Fibroblast of pulmonary artery (primary cell): ENCODE results near the gene TLK1.
A peak's percentile ranks its signal among the peaks of the same experiment; 100 is the strongest.

Experiments
- DNase-seq: peaks from one replicate; pipeline ENCODE4 v3.0.0-alpha.2; 2010; ENCODE audit warnings: low read depth
- H3K4me3 ChIP-seq: replicated peaks from 2 replicates; pipeline ENCODE4 v1.5.1; 2011; ENCODE audit warnings: low read depth, mild to moderate bottlenecking, control low read depth, low read length, moderate library complexity
- TF ChIP-seq, protein P1 (sequence below): IDR thresholded peaks from 2 replicates; pipeline ENCODE4 v1.5.1; 2011; ENCODE audit warnings: mild to moderate bottlenecking, control low read depth, low read length, inconsistent platforms; ENCODE audit errors: missing control alignments

TLK1 gene

DNA sequence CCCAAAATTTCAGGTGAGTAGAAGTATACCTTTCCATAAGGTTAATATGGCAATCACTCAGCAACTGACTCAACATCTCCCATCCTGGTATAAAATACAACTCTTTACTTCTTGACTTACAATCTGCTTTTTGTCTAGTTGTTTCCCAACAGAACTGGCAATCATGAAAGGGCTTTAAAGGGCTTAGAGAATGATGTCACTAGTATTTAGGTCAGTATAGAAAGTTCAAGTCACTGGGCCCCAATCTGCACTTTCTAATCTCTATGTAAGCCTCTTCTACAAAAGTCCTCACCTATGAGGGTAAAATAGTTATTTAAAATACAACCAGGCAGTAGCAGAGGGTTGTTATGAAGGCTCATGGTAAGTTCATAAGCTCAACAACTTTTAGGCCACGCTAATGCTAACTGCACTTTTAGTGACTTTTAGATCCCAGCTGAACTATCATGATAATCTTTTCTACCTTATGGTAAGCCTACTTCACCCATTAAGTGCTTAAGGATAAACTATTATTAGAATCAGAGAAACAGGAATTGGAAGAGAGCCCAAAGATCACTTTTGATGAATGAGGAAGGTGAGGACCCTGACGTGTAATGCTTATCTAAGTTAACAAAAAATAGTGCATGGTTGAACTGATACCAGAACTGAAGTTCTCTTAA lies 152.0 kb downstream of the TLK1 start:
- TF ChIP-seq, protein P1, sequence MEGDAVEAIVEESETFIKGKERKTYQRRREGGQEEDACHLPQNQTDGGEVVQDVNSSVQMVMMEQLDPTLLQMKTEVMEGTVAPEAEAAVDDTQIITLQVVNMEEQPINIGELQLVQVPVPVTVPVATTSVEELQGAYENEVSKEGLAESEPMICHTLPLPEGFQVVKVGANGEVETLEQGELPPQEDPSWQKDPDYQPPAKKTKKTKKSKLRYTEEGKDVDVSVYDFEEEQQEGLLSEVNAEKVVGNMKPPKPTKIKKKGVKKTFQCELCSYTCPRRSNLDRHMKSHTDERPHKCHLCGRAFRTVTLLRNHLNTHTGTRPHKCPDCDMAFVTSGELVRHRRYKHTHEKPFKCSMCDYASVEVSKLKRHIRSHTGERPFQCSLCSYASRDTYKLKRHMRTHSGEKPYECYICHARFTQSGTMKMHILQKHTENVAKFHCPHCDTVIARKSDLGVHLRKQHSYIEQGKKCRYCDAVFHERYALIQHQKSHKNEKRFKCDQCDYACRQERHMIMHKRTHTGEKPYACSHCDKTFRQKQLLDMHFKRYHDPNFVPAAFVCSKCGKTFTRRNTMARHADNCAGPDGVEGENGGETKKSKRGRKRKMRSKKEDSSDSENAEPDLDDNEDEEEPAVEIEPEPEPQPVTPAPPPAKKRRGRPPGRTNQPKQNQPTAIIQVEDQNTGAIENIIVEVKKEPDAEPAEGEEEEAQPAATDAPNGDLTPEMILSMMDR = no peak
- H3K4me3 ChIP-seq = no peak overlapping the region
- no peak for DNase-seq

DNA sequence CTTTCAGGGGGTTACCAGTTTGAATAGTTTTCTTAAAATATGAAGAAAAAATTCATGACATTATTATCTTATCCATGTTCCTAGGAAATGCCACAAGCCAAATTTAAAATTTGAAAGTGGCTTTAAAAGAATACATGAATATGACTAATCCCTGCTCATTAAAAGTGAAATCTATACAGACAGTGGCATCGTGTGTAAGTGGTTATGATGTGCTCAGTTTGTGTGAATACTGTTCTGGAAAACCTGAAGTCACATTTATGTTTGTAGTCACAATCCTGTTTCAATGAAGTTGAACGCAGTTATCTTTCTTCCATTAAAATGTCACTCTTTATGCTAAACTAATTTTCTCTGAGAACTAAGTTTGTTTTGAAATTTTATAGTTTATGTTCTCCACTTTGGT lies 155.9 kb downstream of the TLK1 start:
- no peak overlapping the region for H3K4me3 ChIP-seq
- TF ChIP-seq, protein P1 = no peak
- DNase-seq = no peak

DNA sequence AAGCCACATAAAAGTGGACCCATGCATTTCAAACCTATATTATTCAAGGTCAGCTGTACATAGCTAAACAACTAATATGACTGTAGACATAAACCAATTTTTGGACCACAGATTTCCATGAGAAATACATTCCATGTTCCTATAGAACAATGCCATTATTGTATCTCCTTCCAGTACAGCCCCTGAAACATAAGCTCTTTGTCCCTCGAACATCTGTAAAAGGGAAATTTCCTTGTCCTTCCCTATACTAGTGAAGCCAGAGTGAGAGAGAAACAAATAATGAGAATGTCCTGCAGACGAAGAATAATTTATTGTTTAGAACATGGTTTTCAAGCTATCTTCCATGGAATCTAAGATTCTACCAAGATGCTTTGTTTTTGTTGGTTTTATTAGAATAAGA lies 156.3 kb downstream of the TLK1 start:
- H3K4me3 ChIP-seq = no peak overlapping the region
- TF ChIP-seq, protein P1 = no peak
- DNase-seq = no peak

DNA sequence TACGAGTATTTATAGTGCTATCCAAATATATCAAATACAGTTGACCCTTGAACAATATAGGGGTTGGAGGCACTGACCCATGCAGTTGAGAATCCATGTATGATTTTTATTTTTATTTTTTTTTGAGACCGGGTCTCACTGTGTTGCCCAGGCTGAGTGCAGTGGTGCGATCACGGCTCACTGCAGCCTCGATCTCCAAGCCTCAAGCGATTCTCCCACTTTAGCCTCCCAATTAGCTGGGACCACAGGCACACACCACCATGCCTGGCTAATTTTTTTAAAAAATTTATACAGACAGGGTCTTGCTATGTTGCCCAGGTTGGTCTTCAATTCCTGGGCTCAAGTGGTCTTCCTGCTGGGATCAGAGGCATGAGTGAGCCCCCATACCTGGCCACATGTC lies 161.0 kb downstream of the TLK1 start:
- no peak for DNase-seq
- TF ChIP-seq, protein P1 = no peak
- no peak overlapping the region for H3K4me3 ChIP-seq

DNA sequence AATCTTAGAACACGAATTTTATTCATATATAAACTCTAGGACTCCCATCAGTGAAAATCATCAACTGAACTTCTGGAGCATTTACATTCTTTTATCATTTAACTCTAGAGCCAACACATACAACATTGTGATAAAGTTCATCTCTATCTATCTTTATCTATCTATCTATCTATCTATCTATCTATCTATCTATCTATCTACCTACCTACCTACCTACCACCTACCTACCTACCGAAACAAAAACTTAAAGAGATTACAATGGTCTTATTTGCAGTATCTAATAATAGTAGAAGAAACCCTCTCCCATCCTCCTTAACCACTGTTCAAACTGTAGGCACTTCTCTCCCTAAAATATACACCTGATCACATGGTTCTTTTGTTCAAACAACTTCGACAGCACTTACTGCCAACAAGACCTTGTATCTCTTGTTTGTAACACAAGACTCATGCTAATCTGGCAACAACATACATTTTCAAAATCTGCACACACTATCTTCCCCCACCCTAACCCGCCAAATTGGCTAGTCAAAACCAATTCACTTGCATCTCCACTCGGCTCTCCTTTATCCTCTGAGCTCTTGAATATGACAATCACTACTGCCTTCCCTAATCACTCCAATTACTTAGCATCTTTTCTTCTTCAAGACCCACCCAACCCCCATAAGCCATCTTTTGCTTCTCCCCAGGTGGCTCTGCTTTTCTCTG lies 162.6 kb downstream of the TLK1 start:
- no peak overlapping the region for H3K4me3 ChIP-seq
- DNase-seq = no peak
- TF ChIP-seq, protein P1 = no peak

DNA sequence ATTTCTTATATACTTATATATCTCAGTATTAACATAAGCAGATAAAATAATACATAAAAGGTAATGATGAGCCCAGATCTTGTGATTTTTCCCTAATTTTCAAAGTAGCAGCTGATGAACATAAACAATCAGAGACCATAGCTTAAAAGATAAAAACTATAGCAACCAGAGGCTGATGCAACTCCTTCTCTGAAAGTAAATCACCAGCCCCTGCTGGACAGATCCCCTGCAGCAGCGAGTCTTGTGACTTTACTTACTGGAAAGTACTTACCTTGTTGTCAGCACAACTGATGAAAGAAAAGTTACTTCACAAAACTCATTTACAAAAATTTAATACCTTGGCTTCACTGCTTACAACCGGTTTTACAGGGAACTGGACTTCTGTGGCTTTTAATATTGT lies 164.4 kb downstream of the TLK1 start:
- DNase-seq = peak; percentile 24
- no peak overlapping the region for H3K4me3 ChIP-seq
- TF ChIP-seq, protein P1 = peak; percentile 20
